Uterus (tissue), 2 donors: ENCODE results near the gene VPS37C.

ENCODE experiments used
- CTCF ChIP-seq, 4 experiments: fragments of 200-600 bp in 2 of 4; fragments of 450-650 bp in 2 of 4; sonication (generic) in 2 of 4; IDR thresholded peaks; one replicate each; pipeline ENCODE4 v1.5.1; 2016 to 2019; ENCODE audit warnings: antibody characterized with exemption in 4 of 4, mild to moderate bottlenecking in 2 of 4, moderate library complexity in 1 of 4
- POLR2A ChIP-seq, 2 donors: fragments of 450-650 bp; IDR thresholded peaks; one replicate each; pipeline ENCODE4 v1.6.1; 2016; ENCODE audit warnings: antibody characterized with exemption in 2 of 2, mild to moderate bottlenecking in 1 of 2, moderate library complexity in 1 of 2

GRCh38 chr11:61106894-61107470 lies 54.2 kb downstream of the VPS37C start:
- TF ChIP-seq CTCF (IDR thresholded peaks at IDR 0.05) (no peak), POLR2A (IDR thresholded peaks at IDR 0.05) (no peak)
